Gastrocnemius medialis (tissue), 4 donors: ENCODE data around the gene RAD23A.

ENCODE experiments used
- CTCF ChIP-seq, 5 experiments: fragments of 450-650 bp in 3 of 5; fragments of 200-600 bp in 2 of 5; sonication (generic) in 2 of 5; IDR thresholded peaks in 4 of 5; conservative IDR thresholded peaks in 1 of 5; 1 replicate in 4 of 5; 2 replicates in 1 of 5; pipeline ENCODE4 v1.5.1; 2016 to 2019; ENCODE audit warnings: antibody characterized with exemption in 5 of 5, mild to moderate bottlenecking in 3 of 5, moderate library complexity in 3 of 5
- POLR2A ChIP-seq, 2 donors: fragments of 450-650 bp; IDR thresholded peaks; one replicate each; pipeline ENCODE4 v1.6.1; 2017; ENCODE audit warnings: antibody characterized with exemption in 2 of 2, mild to moderate bottlenecking in 2 of 2, moderate library complexity in 2 of 2

- TF ChIP-seq CTCF (IDR thresholded peaks at IDR 0.05 in 4 of 5, conservative IDR thresholded peaks at IDR 0.05 in 1 of 5) (no peak), POLR2A (IDR thresholded peaks at IDR 0.05) (no peak)
Measured at GRCh38 chr19:12992729-12993128, 47.1 kb downstream of the RAD23A start.
